GM18873 (cell line): ENCODE measurements around the gene FBRSL1.

ENCODE experiments used
- ATAC-seq: cut with Tn5 transposase; IDR thresholded peaks from one replicate; pipeline ENCODE4 v1.9.1; 2021; ENCODE audit warnings: mild to moderate bottlenecking, moderate library complexity, moderate number of reproducible peaks; ENCODE audit not compliant: unreplicated experiment, low FRiP score

The FBRSL1 gene

DNA sequence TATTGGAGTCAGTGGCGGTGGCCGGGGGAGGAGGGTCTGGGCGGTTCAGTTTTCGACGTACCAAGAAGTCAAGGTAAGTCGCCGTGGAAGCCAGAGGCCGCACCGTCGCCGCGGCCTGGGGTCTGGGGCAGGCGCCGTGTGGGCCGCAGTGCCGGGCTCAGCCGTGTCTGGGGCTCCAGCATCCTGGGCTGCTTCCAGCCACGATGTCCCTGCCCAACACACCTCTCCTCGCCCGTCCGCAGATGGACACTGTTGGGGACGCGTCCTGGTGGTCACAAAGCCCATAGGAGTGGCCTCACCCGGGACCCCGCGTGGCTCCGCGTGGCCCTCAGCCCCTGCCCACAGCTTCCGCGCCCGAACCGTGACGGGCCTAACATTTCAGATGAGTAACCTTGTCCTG lies 59.1 kb downstream of the FBRSL1 start:
- no peak for ATAC-seq

DNA sequence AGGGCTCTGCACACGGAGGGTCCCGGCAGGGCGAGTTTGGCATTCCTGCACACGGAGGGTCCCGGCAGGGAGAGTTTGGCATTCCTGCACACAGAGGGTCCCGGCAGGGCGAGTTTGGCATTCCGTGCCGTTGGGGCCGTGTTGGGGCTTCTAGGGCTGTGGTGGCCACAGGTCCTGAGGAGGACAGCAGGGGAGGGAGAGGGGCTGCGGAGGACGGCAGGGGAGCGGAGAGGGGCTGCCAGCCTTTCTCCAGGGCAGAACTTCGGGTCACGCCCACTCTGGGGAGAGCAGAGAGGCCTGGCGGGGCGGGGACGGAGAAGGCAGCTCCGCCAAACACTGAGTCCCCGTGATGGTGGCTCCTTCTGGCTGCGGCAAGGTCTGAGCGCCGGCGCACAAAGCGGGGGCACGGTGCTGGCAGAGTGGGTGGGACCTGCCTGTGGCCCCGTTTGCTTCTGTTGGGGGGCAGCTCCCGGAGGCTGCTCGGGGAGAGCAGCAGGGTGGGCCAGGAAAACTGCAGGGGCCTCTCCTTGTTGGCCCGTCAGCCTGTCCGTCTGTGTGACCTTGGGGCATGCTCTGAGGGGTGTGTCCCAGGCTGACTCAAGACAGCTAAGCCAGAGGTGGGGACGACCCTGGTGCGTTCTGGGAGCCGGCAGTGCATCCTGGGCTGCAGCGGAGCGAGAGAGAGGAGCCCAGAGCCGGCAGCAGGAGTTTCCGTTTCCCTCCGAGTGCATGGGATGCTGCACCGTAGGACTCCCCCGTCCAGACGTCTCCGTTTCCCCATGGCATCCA lies 60.3 kb downstream of the FBRSL1 start:
- ATAC-seq = no peak

DNA sequence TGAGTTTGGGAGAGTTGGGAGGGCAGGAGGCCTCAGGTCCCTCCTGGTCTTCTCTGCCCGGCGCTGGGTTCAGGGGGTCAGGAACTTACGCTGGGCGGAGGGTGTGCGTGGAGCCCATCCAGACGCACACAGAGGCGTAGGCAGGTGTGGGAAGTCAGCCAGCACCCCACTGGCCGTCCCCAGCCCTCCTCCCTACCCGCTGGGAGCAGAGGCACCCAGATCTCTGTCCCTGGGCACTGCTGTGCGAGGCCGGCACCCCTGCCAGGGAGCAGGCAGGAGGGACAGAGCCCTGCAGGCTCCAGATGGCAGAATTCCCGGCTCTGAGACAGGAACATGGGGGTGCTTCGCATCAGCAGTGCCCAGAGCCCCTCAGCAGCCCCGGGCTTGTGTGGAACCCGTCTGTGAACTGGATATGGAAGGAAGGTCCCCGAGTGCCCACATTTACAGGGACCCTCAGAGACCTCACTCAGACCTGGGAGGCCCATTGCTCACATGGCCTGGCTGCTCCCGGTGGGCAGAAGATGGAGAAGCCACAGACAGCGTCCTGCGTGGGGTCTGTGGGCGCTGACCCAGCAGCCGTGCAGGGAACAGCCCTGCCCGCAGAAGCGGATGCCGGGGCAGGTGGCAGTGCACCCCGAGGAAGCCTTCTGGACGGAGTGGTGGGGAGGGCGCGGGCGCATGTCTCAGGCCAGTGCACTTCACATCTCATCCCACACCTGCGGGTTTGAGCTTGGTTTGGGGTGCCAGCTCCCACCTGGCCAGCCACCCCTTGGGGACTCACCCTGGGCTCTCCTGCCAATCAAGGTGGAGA lies 61.1 kb downstream of the FBRSL1 start:
- no peak for ATAC-seq

DNA sequence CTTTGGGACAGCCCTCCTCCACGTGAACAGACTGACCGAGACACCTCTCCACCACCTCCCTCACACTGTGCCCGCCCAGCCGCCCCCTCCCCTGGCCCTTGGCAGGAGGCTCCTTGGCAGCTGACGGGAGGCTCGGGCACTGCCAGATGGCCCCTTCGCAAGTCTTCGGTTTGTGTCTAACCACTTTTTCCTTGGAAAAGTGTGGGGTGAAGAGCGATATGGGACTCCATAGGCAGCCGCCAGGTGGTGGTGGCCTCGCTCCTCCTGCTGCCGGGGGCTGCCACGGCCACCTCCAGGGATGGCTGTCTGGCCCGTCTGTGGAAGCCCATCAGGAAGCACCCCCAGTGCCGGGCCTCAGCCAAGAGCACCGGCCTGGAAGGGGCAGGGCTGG lies 61.7 kb downstream of the FBRSL1 start:
- no peak for ATAC-seq

DNA sequence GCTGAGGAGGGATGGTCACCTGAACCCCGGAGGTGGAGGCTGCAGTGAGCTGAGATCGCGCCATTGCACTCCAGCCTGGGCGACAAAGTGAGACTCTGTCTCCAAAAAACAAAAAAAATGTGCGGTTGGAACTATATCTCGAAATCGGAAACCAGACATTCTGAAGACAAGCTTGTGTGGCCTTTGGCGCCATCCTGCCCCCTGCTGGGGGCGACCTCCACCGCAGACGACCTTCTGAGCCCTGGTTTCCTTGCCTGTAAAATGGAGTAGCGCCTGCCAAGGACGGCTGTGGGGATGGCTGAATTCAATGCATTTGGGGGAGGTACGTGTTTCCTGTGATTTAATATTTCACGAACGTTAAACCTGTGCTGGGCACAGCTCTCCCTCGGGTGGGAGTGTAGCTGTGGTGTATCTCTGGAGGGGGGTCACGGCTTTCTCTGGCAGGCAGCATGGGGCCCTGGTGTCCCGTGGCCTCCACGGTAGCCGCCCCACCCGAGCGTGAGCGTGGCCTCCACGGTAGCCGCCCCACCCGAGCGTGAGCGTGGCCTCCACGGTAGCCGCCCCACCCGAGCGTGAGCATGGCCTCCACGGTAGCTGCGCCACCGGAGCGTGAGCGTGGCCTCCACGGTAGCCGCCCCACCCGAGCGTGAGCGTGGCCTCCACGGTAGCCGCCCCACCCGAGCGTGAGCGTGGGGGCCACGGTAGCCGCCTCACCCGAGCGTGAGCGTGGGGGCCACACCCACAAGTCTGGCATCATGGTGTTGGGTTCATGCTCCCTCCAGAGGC lies 65.1 kb downstream of the FBRSL1 start:
- ATAC-seq = no peak

DNA sequence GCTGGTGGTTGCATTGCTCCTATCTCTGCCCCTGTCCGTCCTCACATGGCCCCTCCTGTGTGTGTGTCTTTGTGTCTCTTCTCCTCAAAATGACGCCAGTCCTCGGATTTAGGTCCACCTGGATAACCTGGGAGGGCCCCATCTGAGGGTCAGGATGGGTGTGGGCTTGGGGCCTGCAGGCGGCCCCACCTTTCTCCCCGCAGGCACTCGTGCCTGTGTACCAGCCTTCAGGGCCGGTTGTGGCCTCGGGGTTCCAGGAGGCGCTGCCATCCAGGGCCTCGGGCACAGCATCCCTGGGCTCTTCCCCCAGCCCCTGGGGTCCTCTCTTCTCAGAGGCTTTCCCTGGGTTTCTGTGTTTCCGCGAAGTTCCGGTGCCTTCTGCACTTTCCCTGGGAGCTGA lies 65.7 kb downstream of the FBRSL1 start:
- ATAC-seq = no peak

DNA sequence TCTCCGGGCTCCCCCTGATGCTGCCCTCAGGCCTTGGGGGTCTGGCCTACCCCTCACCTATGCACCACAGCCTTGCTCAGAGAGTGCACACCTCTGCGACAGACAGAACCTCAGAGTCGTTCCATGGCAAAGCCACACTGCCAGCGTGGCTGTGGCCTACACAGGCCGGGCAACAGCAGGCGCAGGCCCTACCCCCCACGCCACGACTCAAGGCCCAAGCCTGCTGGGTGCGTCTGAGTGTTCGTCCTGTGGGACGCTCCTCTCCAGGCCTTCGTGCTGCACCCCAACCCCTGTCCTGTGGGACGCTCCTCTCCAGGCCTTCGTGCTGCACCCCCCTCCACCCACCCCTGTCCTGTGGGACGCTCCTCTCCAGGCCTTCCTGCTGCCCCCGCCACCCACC lies 66.3 kb downstream of the FBRSL1 start:
- no peak for ATAC-seq

DNA sequence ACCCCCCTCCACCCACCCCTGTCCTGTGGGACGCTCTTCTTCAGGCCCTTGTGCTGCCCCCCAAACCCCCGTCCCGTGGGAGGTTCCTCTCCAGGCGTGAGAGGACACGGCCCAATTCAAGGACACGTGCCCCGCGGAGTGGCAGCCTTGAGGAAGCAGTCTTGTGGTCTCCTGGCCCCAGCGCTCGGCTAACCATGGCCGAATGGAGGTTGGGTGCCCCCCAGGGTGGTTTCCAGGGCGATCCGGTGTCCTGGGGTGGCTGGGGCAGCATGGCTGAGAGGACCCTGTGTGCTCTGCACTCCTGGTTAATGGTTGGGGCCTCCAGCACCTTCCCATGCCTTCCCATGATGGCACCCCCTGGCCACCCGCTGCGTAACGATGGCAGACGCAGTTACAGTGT lies 66.8 kb downstream of the FBRSL1 start:
- ATAC-seq = no peak

DNA sequence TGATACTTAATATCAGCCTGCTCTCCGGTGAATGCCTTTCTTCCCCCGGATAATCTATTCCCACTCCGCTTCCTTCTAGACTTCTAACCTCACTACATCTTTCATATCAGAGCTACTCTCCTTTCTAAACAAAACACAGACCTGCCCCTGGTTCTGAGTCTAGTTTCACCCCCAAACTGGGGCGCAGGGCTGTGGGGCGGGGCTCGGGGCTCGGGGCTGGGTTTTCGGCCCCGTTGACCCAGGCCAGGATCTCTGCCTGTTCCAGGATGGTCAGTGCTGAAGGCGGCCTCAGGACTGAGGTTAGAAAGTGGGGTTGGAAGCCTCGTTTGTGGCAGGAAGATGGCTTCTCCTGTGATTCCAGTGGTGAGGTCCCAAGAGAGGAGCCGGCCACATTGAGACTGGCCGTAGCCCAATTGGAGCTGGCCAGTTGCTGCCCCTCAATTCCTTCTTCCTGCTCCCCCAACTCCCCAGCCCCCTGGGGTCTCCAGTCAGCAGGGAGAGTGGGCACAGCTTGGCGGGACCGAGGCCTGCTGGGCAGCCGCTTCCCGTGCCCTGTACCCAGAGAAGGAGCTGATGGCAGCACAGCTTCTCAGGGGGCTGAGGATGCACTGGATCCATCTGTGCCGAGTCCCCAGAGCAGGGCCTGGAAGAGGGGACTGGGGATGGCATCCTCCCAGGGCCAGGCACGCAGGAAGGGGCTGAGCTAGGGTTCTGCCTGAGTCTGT lies 67.5 kb downstream of the FBRSL1 start:
- ATAC-seq = no peak

DNA sequence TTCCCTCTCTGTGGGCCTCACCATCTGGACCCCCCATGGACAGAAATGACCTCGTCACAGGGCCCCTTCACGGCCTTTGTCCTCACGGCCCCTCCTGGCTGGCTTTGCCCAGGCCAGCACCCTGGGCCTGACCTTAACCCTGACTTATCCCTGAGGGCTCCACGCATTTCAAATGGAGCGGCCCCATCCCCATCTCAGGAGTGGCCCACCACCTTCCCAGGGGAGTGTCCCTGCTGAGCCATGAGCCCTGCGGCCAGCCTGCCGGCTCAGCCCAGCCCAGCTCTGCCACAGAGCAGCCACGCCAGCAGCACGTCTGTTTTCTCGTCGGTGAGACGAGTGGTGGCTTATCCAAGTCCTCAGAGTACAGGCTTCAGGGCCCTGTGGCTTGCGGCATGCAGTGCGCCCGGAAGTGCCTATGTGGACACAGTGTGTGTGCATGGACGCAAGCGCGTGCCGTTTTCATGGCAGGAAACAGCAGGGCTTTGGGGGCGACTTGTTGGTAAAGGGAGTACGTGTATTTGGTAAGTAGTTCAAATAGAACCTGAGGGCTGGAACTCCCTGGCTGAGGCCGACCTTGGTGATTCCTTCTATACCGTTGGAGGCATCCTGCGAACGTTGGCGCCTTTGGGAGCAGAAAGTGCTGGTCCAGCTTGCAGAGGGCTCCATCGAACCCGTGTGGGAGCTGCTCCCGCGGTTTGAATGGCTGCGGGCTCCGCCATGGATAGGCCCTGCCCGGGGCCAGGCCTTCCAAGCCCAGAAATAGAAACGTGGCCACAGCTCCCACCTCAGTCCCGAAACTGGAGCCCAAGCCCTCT lies 68.3 kb downstream of the FBRSL1 start:
- ATAC-seq = no peak

DNA sequence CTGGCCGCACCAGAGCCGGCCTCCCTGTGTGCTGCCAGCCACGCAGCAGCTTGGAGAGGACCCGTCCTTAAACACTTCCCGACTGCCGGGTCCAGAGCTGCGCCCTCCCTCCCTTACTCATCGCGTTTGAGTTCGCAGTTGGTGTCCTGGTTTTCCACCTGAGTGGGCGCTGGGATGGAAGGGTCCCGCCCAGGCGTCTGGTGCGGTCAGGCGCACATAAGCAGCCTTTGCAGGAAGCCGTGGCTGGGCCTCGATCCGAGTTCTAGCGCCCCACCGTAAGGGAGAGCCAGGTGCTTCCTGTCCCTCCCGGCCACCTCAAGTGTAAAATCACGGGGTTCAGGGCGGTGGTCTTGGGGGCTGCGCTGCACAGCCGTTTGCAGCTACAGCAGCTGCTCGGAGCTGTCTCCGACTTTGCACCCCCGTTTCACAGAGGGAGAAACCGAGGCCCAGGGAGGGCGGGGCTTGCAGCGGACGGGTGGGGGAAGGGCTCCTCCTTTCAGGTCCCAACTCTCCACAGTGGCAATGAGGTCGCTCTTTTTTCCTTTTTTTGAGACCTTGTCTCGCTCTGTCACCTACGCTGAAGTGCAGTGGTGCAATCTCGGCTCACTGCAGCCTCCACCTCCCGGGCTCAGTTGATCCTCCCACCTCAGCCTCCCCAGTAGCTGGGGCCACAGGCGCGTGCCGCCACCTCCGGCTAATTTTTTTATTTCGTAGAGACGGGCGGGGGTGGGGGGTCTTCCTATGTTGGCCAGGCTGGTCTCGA lies 69.1 kb downstream of the FBRSL1 start:
- no peak for ATAC-seq

DNA sequence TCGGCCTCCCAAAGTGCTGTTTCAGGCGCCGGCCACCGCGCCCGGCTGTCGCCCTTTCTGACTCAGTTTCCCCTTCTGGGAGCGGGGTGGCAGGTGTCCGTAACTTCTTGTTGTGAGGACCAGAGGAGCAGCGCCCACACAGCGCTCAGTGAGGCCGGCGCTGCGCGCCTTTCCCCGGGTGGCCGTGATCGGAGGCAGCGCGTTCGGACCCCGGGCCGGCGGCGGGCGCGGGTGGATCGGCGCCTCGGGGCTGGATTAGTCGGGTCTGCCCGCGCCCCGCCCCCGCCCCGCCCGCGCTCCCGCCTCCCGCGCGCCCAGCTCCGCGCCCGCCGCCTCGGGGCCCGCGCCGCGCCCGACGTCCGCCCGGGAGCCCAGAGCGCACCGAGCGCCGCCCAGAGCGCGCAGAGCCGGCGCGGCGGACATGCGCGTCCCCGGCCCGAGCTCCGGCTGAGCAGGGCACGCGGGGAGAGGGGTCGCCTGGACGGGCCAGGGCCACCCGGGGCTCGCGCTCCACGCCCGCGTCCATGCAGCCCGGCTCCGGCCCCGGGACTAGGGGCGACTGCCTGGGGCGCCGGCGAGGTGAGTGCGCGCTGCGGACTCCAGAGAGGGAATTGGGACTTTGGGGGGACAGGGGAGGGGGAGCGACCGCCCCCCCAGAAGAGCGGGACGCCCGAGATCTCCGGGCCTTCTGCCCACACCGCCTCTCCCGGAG lies 69.9 kb downstream of the FBRSL1 start:
- no peak for ATAC-seq

DNA sequence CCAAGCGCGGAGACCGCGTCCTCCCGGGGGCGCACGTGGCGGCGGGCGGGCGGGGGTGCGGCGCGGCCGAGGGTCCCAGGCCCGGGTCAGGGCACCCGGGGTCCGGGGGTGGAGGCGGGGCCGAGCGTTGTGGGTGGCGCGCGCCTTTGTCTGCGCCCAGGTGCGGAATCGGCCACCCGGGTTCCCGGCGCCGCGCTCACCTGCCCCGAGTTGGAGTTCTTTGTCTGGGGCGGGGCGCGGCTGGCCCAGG lies 70.3 kb downstream of the FBRSL1 start:
- ATAC-seq = no peak

DNA sequence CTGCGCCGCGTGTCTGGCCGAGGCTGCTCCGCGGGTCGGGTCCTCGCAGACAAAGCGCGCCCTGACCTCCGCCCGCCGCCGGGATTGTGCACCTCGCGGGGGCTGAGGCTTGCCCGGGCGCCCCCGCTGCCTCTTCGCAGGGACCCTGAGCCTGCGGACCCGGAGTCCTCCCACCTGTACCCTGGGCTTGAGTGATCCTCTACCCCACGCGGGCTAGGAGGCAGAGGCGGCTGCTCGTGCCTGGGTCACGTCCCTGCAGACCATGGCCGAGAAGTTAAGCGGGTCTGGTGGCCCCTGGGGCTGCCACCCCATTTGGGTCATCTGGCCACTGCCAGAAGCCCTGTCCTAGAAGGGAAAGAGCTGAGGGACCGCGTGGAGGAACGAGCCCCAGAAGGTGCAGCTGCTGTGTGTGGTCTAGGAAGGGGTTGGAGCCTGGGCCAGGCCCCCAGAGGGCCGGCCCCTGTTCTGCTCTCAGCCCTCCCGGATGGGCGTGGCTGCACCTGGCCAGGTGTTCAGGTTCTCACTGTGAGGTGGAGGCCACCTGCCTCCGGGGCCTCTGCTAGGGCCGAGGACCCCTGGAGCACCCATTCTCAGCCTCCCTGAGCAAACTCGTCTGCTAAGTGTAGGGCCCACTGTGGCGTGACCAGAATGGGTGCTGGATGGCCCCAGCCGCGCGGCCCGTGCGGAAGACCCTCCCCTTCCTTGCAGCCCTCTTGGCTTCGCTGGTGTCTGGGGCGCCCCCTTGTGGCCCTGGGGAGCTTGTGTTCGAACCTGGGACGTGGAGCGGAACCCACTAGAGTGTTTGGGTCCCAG lies 70.9 kb downstream of the FBRSL1 start:
- ATAC-seq = no peak
